ENCODE results near the gene LYVE1. TPM values are rescaled to one million over a fixed set of nuclear protein-coding genes. Genes with fewer than 3 reads are reported as not detected.

The LYVE1 gene
- total and polyA plus RNA-seq, 2 of the 13 experiments (the other 11 are each of a cell fraction or from before 2014, with no cell fraction given) = 1.2 to 1.4 TPM

- TF ChIP-seq PAF1 (CRISPR knock-in tag; IDR thresholded peaks at IDR 0.05) (no peak), AGO1 (IDR thresholded peaks at IDR 0.05; ENCODE audit: low read depth, low read length, poor library complexity, severe bottlenecking) (peak; percentile 31), ZNF747 (CRISPR knock-in tag; IDR thresholded peaks at IDR 0.05; ENCODE audit: borderline replicate concordance) (peak; percentile 49; the same call in 1 of the 2 replicates), THRA (CRISPR knock-in tag; IDR thresholded peaks at IDR 0.05; ENCODE audit: borderline replicate concordance) (peak; percentile 40; the same call in 1 of the 2 replicates), CHD2 (IDR thresholded peaks at IDR 0.05; ENCODE audit: low read depth, low read length) (0 out of 2 replicates have a peak, but pooled peaks have one; percentile 45), ZMYM3 (CRISPR knock-in tag; IDR thresholded peaks at IDR 0.05) (peak; percentile 48), NFYB (CRISPR knock-in tag; IDR thresholded peaks at IDR 0.05) (peak; percentile 30; the same call in 1 of the 2 replicates), ZMYM4 (CRISPR knock-in tag; IDR thresholded peaks at IDR 0.05) (peak; percentile 96), ZNF567 (CRISPR knock-in tag; IDR thresholded peaks at IDR 0.05; ENCODE audit: borderline replicate concordance) (0 out of 2 replicates have a peak, but pooled peaks have one; percentile 52), HNF4G (IDR thresholded peaks at IDR 0.05; ENCODE audit: borderline replicate concordance, low read depth, low read length) (no peak), HNF4G (CRISPR knock-in tag; IDR thresholded peaks at IDR 0.05; ENCODE audit: borderline replicate concordance, low read depth) (no peak), NFKB2 (CRISPR knock-in tag; IDR thresholded peaks at IDR 0.05; ENCODE audit: borderline replicate concordance) (peak; percentile 81; the same call in 1 of the 2 replicates), ARHGAP35 (CRISPR knock-in tag; IDR thresholded peaks at IDR 0.05; ENCODE audit: borderline replicate concordance) (peak; percentile 79), SMAD1 (CRISPR knock-in tag; IDR thresholded peaks at IDR 0.05; ENCODE audit: borderline replicate concordance, low read depth) (0 out of 2 replicates have a peak, but pooled peaks have one; percentile 55), TCF7L2 (IDR thresholded peaks at IDR 0.05; ENCODE audit: low read depth, low read length) (no peak), SALL1 (CRISPR knock-in tag; IDR thresholded peaks at IDR 0.05) (peak; percentile 74), ZNF678 (CRISPR knock-in tag; IDR thresholded peaks at IDR 0.05) (no peak), CTCF (CRISPR knock-in tag; IDR thresholded peaks at IDR 0.05) (peak; percentile 96), DMTF1 (CRISPR knock-in tag; IDR thresholded peaks at IDR 0.05) (no peak), JARID2 (CRISPR knock-in tag; IDR thresholded peaks at IDR 0.05; ENCODE audit: insufficient replicate concordance) (no peak), TEAD3 (CRISPR knock-in tag; optimal IDR thresholded peaks at IDR 0.05; ENCODE audit: borderline replicate concordance) (peak; percentile 57), ZNF737 (CRISPR knock-in tag; IDR thresholded peaks at IDR 0.05; ENCODE audit: borderline replicate concordance) (no peak), CBFB (CRISPR knock-in tag; IDR thresholded peaks at IDR 0.05) (0 out of 2 replicates have a peak, but pooled peaks have one; percentile 59)
Observed at GRCh38 chr11:10540915-10541560, 27.4 kb downstream of the LYVE1 start, which contains the start of gene RNF141 (continued).

Data from HepG2 (cell line).